ENCODE results near the gene MTMR11. TPM values are rescaled to one million over a fixed set of nuclear protein-coding genes. Genes with fewer than 3 reads are reported as not detected.
"Not testable (repeated sequence)": the region's sequence is repeated elsewhere in the genome, so short reads cannot be mapped to it uniquely, and the experiment has no call there.

The MTMR11 gene
- total RNA-seq, 1 experiment from 2014 or later: 6.5 TPM

DNA sequence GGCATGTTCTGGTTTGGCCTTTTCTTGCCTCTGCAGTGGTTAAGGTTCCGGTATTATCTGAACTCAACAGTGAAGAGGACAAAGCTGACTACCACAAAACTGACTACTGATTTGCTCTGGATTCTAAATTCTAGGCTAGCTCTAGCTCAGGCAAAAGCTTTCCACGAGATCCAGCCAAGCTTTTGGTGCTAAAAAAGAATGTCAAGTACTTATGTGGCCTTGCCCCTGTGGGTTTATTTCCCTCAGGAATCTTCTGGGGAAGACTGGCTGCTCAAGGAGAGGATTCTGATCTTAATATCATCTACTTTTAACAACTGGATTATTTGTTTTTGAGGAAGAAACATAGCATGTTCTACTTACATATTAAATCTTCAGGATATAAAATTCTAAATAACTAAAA lies 26.1 kb upstream of the MTMR11 start:
- CTCF ChIA-PET: interaction anchor here (0.6 to 1.4 kb wide), 3 partner anchors 20 to 225 kb away, joined by 3 to 10 read pairs (median 3); no protein-coding TSS in a partner anchor
- intact Hi-C loops (cut with micrococcal nuclease; ENCODE audit: unreplicated experiment): loop anchor here (1.0 to 2.0 kb wide), 2 partner anchors 88 to 206 kb away; no protein-coding TSS in a partner anchor
- Histone ChIP-seq H3K9me3 (ENCODE audit: low read depth, low read length, poor library complexity, severe bottlenecking) (no peaks in the 10 kb centered on the region), H3K27ac (ENCODE audit: low read depth, low read length, poor library complexity, severe bottlenecking) (peak overlapping the region; percentile 40), H3K27me3 (replicated peaks; ENCODE audit: insufficient read depth, low read depth, low read length, poor library complexity) (no peaks in the 10 kb centered on the region), H3K4me3 (ENCODE audit: low read depth, low read length, poor library complexity, severe bottlenecking) (no peak overlapping the region), H3K4me1 (ENCODE audit: insufficient read depth, low read length, poor library complexity, severe bottlenecking) (no peaks in the 10 kb centered on the region), H3K36me3 (ENCODE audit: insufficient read depth, low read length, poor library complexity, severe bottlenecking) (peaks cover 27% of the 10 kb centered on the region)
- DNase-seq (ENCODE audit: low spot score): no peak
- TF ChIP-seq, protein P1, sequence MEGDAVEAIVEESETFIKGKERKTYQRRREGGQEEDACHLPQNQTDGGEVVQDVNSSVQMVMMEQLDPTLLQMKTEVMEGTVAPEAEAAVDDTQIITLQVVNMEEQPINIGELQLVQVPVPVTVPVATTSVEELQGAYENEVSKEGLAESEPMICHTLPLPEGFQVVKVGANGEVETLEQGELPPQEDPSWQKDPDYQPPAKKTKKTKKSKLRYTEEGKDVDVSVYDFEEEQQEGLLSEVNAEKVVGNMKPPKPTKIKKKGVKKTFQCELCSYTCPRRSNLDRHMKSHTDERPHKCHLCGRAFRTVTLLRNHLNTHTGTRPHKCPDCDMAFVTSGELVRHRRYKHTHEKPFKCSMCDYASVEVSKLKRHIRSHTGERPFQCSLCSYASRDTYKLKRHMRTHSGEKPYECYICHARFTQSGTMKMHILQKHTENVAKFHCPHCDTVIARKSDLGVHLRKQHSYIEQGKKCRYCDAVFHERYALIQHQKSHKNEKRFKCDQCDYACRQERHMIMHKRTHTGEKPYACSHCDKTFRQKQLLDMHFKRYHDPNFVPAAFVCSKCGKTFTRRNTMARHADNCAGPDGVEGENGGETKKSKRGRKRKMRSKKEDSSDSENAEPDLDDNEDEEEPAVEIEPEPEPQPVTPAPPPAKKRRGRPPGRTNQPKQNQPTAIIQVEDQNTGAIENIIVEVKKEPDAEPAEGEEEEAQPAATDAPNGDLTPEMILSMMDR (conservative IDR thresholded peaks at IDR 0.05; ENCODE audit: low read depth, low read length): no peak
- no peak for TF ChIP-seq EZH2 (IDR thresholded peaks at IDR 0.05; ENCODE audit: borderline replicate concordance, low read depth, low read length, poor library complexity, severe bottlenecking)
- BruUV-seq (replicated peaks): no TSS peak
- POLR2A ChIA-PET (ENCODE audit: low non-redundant PET): no interaction called here

DNA sequence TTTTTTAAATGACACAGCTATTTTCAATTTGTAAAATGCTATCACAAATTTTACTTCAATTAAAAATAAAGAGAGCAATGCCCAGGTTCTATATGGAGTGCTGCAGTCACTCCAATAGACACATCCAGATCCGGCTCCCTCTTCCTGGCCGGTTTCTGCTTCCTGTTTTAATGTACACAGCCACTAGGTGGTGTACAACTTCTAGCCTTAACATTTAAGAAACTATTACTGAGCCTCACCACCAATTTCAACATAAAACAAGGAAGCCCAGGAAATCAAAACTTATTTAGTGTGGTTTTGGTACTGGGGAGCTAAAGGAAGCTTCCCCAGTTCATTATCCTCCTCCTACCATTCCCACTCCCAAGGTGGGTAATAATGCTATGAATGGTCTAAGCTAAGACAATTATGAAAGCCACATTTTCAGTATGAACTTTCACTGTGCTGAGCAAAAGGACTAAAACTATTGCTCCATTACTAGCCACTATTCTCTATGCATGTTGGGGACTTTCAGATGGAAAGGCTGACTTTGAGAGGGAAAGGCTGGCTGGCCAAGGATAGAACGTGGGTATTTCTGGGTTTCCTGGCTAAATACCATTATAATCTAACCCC lies 25.5 kb upstream of the MTMR11 start:
- ChIA-PET CTCF (interaction anchor here (1.4 kb wide), 1 partner anchor 225 kb away, joined by 10 read pairs; no protein-coding TSS in a partner anchor), POLR2A (ENCODE audit: low non-redundant PET) (no interaction called here)
- peak; percentile 81 for DNase-seq (ENCODE audit: low spot score)
- Histone ChIP-seq H3K36me3 (ENCODE audit: insufficient read depth, low read length, poor library complexity, severe bottlenecking) (peaks cover 25% of the 10 kb centered on the region), H3K27ac (ENCODE audit: low read depth, low read length, poor library complexity, severe bottlenecking) (peak overlapping the region; percentile 40), H3K4me3 (ENCODE audit: low read depth, low read length, poor library complexity, severe bottlenecking) (no peak overlapping the region), H3K4me1 (ENCODE audit: insufficient read depth, low read length, poor library complexity, severe bottlenecking) (no peaks in the 10 kb centered on the region), H3K27me3 (replicated peaks; ENCODE audit: insufficient read depth, low read depth, low read length, poor library complexity) (no peaks in the 10 kb centered on the region), H3K9me3 (ENCODE audit: low read depth, low read length, poor library complexity, severe bottlenecking) (no peaks in the 10 kb centered on the region)
- intact Hi-C loops (cut with micrococcal nuclease; ENCODE audit: unreplicated experiment): loop anchor here (1.0 to 2.0 kb wide), 2 partner anchors 89 to 206 kb away; no protein-coding TSS in a partner anchor
- no TSS peak for BruUV-seq (replicated peaks)
- TF ChIP-seq, protein P1 (conservative IDR thresholded peaks at IDR 0.05; ENCODE audit: low read depth, low read length): peak; percentile 84
- no peak for TF ChIP-seq EZH2 (IDR thresholded peaks at IDR 0.05; ENCODE audit: borderline replicate concordance, low read depth, low read length, poor library complexity, severe bottlenecking)

DNA sequence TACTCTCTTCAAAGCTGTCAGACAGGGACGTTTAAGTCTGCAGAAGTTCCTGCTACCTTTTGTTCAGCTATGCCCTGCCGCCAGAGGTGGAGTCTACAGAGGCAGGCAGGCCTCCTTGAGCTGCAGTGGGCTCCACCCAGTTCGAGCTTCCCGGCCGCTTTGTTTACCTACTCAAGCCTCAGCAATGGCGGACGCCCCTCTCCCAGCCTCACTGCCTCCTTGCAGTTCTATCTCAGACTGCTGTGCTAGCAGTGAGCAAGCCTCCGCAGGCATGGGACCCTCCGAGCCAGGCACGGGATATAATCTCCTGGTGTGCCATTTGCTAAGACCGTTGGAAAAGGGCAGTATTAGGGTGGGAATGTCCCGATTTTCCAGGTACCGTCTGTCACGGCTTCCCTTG lies 20.9 kb upstream of the MTMR11 start:
- H3K4me3 ChIP-seq (ENCODE audit: low read depth, low read length, poor library complexity, severe bottlenecking); CTCF ChIA-PET; H3K4me1 ChIP-seq (ENCODE audit: insufficient read depth, low read length, poor library complexity, severe bottlenecking); H3K27ac ChIP-seq (ENCODE audit: low read depth, low read length, poor library complexity, severe bottlenecking); H3K27me3 ChIP-seq (replicated peaks; ENCODE audit: insufficient read depth, low read depth, low read length, poor library complexity); POLR2A ChIA-PET (ENCODE audit: low non-redundant PET); BruUV-seq (replicated peaks); DNase-seq (ENCODE audit: low spot score); H3K9me3 ChIP-seq (ENCODE audit: low read depth, low read length, poor library complexity, severe bottlenecking); H3K36me3 ChIP-seq (ENCODE audit: insufficient read depth, low read length, poor library complexity, severe bottlenecking): not testable (repeated sequence)
- intact Hi-C loops (cut with micrococcal nuclease; ENCODE audit: unreplicated experiment): loop anchor here (2.0 kb wide), 1 partner anchor 19 kb away; no protein-coding TSS in a partner anchor

DNA sequence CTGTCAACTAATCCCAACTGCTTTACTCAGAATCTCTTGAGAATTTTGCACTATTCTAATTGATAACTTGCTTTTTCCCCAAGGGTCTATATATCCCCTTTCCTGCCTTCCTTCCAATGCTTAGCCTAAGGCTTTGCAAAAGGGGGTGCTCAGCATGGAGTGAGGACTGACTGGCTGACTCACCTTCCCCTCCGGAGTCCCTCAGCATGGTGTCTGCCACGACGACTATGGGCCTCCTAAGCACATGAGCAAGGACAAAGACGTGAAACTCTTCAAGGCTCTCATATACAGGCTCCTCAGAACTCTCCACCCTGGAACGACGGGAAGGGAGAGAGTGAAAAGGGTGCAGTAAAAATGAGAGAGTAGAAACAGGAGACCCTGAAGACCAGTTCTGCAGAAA lies 13.2 kb upstream of the MTMR11 start:
- ChIA-PET CTCF (interaction anchor here (0.7 kb wide), 1 partner anchor 237 kb away, joined by 4 read pairs; no protein-coding TSS in a partner anchor), POLR2A (ENCODE audit: low non-redundant PET) (no interaction called here)
- peaks cover 6% of the 10 kb centered on the region for H3K4me1 ChIP-seq (ENCODE audit: insufficient read depth, low read length, poor library complexity, severe bottlenecking)
- TF ChIP-seq, protein P1 (conservative IDR thresholded peaks at IDR 0.05; ENCODE audit: low read depth, low read length): no peak
- no peak for TF ChIP-seq EZH2 (IDR thresholded peaks at IDR 0.05; ENCODE audit: borderline replicate concordance, low read depth, low read length, poor library complexity, severe bottlenecking)
- peak overlapping the region; percentile 23 for H3K27ac ChIP-seq (ENCODE audit: low read depth, low read length, poor library complexity, severe bottlenecking)
- H3K4me3 ChIP-seq (ENCODE audit: low read depth, low read length, poor library complexity, severe bottlenecking): no peak overlapping the region
- no TSS peak for BruUV-seq (replicated peaks)
- H3K27me3 ChIP-seq (replicated peaks; ENCODE audit: insufficient read depth, low read depth, low read length, poor library complexity): no peaks in the 10 kb centered on the region
- peaks cover 15% of the 10 kb centered on the region for H3K36me3 ChIP-seq (ENCODE audit: insufficient read depth, low read length, poor library complexity, severe bottlenecking)
- no peaks in the 10 kb centered on the region for H3K9me3 ChIP-seq (ENCODE audit: low read depth, low read length, poor library complexity, severe bottlenecking)
- peak; percentile 76 for DNase-seq (ENCODE audit: low spot score)
- intact Hi-C loops (cut with micrococcal nuclease; ENCODE audit: unreplicated experiment): no loop called here
